Bronchial epithelial cell (primary cell): Measurements from ENCODE around the gene RASGRF2. TPM values are rescaled to one million over a fixed set of nuclear protein-coding genes. Genes with fewer than 3 reads are reported as not detected.
A peak's percentile ranks its signal among the peaks of the same experiment; 100 is the strongest.

Experiments
- DNase-seq: peaks from one replicate; pipeline ENCODE4 v3.0.0-alpha.2; 2010; ENCODE audit warnings: low read depth
- FAIRE-seq: peaks from 2 replicates; lab custom pipeline; 2011; peaks lifted over from hg19 to GRCh38; lab: Jason Lieb, UNC
- H3K27me3 ChIP-seq: 2 replicates; pipeline ENCODE4 v1.5.1; 2011; ENCODE audit warnings: low read length; ENCODE audit not compliant: control insufficient read depth, insufficient read depth
- H3K36me3 ChIP-seq: 2 replicates; pipeline ENCODE4 v1.5.1; 2011; ENCODE audit warnings: low read length; ENCODE audit not compliant: control insufficient read depth, insufficient read depth
- H3K4me3 ChIP-seq: 2 replicates; pipeline ENCODE4 v1.5.1; 2011; ENCODE audit warnings: mild to moderate bottlenecking, low read depth, low read length, control low read depth
- CTCF ChIP-seq: IDR thresholded peaks from 2 replicates; pipeline ENCODE4 v1.5.1; 2011; ENCODE audit warnings: mild to moderate bottlenecking, moderate library complexity, low read length, control low read depth, inconsistent platforms; ENCODE audit not compliant: insufficient read depth, severe bottlenecking
- total RNA-seq: library from RNA; depleted of rRNA; stranded (reverse); fragments of >200 nt; gene quantifications from 2 replicates; pipeline ENCODE4 v1.2.1, GENCODE V29; 2014

Gene RASGRF2
- total RNA-seq, 1 donor from 2014 or later = 0.53 TPM

DNA sequence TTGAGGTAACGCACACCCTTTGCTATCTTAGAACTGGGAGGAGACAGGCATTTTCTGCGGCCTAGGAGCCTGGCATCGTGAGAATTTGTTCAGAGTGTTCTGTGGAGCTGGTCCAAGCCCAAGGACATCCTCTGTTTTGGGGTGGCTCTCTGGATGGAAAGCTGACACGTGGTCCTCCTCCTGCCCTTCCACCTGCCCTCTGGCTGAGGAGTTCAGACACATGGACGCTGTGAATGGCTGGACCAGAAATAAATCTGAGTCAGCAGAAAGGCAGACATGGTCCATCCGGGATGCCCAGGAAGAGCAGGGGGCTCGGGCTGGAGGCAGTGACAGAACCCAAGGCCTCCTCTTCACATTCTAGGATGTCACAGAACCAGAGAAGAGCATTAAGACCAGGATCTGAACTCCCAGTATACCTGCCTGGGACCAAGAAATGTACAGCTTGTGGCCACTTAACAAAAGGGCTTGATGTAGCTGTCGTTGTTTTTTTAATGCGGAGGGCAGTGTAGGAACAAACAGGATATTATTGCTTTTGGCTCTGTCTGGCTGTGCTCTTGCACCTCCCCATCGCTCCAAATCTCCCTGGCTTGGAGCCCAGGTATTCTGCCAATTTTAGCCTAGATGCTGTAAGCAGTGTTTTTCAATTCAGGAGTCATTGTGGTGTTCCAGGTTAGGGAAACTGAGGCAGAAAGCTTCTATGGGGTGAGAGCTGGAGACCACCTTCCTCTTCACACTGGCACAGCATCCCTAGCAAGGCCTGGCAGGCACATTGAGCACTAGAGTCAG lies 275.3 kb downstream of the RASGRF2 start:
- Histone ChIP-seq H3K27me3 (no peaks in the 10 kb centered on the region), H3K36me3 (no peaks in the 10 kb centered on the region), H3K4me3 (no peak overlapping the region)
- no peak for TF ChIP-seq CTCF
- no peak for DNase-seq
- FAIRE-seq = no peak

DNA sequence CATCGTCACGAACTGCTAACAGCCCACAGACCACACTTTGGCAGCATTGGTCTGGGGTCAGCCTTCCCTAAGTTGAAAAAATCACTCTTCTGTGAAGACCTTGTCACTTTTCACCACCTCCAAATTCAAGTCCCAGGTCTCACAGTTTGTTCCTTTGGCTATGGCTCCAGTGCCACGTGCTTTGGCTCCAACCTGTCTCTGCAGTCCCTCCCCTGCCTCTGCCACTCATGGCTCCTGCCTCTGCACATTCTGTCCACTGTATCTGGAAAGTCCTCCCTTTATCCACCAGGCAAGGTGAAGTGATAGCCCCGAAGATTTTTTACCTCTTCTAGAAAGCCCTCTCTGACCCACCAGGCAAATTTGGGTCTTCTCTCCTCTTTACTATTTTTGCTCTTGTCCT lies 278.3 kb downstream of the RASGRF2 start:
- FAIRE-seq = no peak

DNA sequence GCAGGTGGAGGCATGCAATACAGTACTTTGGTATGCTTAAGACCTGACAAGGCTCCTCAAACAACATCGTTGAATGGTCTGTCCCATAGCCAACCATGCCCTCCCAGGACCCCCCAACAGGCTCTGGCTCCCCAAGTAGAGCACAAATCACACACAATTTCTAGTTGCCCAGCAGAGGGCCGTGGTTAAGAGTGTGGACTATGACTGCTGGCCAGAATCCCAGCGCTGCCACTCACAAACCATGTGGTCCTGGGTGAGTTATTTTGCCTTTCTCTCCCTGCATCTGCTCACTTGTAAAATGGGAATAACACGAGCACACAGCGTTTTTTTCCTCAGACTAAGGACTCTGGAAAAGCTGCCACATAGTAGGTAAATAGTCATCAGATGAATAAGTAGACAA lies 279.4 kb downstream of the RASGRF2 start:
- peak; percentile 3 for TF ChIP-seq CTCF
- FAIRE-seq = peak; percentile 64
- no peaks in the 10 kb centered on the region for H3K27me3 ChIP-seq

More for the DNA sequence above, 278.3 kb downstream of the RASGRF2 start:
- Histone ChIP-seq H3K36me3 (no peaks in the 10 kb centered on the region), H3K27me3 (no peaks in the 10 kb centered on the region), H3K4me3 (no peak overlapping the region)
- no peak for DNase-seq
- no peak for TF ChIP-seq CTCF

GRCh38 chr5:81241001-81241400 lies 280.8 kb downstream of the RASGRF2 start:
- FAIRE-seq = no peak
- TF ChIP-seq CTCF = no peak

More for the DNA sequence above, 279.4 kb downstream of the RASGRF2 start:
- DNase-seq = no peak
- H3K4me3 ChIP-seq = no peak overlapping the region
- no peaks in the 10 kb centered on the region for H3K36me3 ChIP-seq

DNA sequence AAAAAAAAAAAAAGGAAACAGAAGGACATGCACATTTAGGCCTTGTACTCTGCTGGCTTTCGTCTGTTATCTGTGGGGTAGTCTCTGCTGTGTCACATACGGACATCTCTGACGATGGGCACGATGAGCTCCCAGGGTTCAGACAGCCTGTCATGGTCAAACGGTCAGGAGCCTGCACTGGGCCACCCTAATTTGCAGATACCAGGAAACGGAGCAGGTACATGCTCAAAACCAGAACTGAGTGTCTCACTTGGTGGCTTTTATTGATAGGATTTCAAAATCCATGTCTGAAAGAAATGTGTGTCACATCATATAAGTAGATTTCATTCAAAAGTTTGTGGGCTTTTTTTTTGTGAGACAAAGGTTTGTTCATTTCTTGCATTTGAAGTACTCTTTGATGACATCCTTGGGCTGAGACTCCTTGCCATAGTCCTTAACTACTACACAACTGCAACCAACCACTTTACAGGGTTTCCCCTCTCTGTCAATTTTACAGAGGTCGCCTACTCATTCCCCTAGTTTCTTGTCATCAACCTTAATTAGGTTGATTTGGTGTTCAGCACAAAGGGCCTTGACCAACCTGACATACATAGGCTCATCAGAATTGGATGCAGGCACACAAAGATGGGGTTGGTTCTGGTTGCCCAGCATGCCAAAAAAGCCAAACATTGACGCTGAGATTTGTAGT lies 281.9 kb downstream of the RASGRF2 start:
- DNase-seq (no peak), FAIRE-seq (peak; percentile 28)
- no peaks in the 10 kb centered on the region for H3K36me3 ChIP-seq
- TF ChIP-seq CTCF = no peak
- no peaks in the 10 kb centered on the region for H3K27me3 ChIP-seq
- H3K4me3 ChIP-seq = no peak overlapping the region

More at GRCh38 chr5:81241001-81241400, 280.8 kb downstream of the RASGRF2 start:
- Histone ChIP-seq H3K36me3 (no peaks in the 10 kb centered on the region), H3K27me3 (no peaks in the 10 kb centered on the region), H3K4me3 (no peak overlapping the region)
- no peak for DNase-seq
